K562 (cell line): Measurements from ENCODE around the gene KAZALD1. TPM values are rescaled to one million over a fixed set of nuclear protein-coding genes. Genes with fewer than 3 reads are reported as not detected.

Experiments
- EP400 ChIP-seq: fragments of 450-650 bp; IDR thresholded peaks from 2 replicates; pipeline ENCODE4 v1.6.1; 2017; ENCODE audit warnings: antibody characterized with exemption, mild to moderate bottlenecking, moderate library complexity
- ESRRA ChIP-seq: fragments of 450-650 bp; IDR thresholded peaks from 2 replicates; pipeline ENCODE4 v1.6.1; 2014; ENCODE audit warnings: low read depth, mild to moderate bottlenecking, moderate library complexity, borderline replicate concordance
- ESRRB ChIP-seq: fragments of 250-450 bp; sonication (Bioruptor Pico); IDR thresholded peaks from 2 replicates; pipeline ENCODE4 v1.5.0; 2020; ENCODE audit warnings: mild to moderate bottlenecking, moderate library complexity, borderline replicate concordance
- ETV5 ChIP-seq: sonication (generic); formaldehyde crosslinking; IDR thresholded peaks from 2 replicates; pipeline ENCODE4 v1.4.0; 2020; ENCODE audit warnings: low read depth, mild to moderate bottlenecking, missing genetic modification reagents
- HBP1 ChIP-seq: fragments of 450-650 bp; formaldehyde crosslinking; IDR thresholded peaks from 2 replicates; pipeline ENCODE4 v1.4.0; 2022; ENCODE audit warnings: missing genetic modification characterization
- HCFC1 ChIP-seq: IDR thresholded peaks from 2 replicates; pipeline ENCODE4 v1.6.1; 2012; ENCODE audit warnings: low read depth, low read length, improper control_type of control experiment
- ILK ChIP-seq: fragments of 450-650 bp; IDR thresholded peaks from 2 replicates; pipeline ENCODE4 v1.6.1; 2016; ENCODE audit warnings: missing genetic modification characterization, low read depth, mild to moderate bottlenecking, missing compliant biosample characterization, moderate library complexity, borderline replicate concordance
- MEF2D ChIP-seq: conservative IDR thresholded peaks from 2 replicates; pipeline ENCODE4 v1.6.1; 2016; ENCODE audit warnings: low read depth, missing genetic modification characterization, missing compliant biosample characterization
- MEIS2 ChIP-seq: fragments of 450-650 bp; IDR thresholded peaks from 2 replicates; pipeline ENCODE4 v1.6.1; 2014; ENCODE audit warnings: mild to moderate bottlenecking; ENCODE audit not compliant: partially characterized antibody
- NBN ChIP-seq: fragments of 450-650 bp; IDR thresholded peaks from 2 replicates; pipeline ENCODE4 v1.6.1; 2016; ENCODE audit warnings: low read depth, mild to moderate bottlenecking
- NCOA1 ChIP-seq: fragments of 450-650 bp; IDR thresholded peaks from 2 replicates; pipeline ENCODE4 v1.6.1; 2016; ENCODE audit warnings: low read depth
- PRDM10 ChIP-seq: fragments of 450-650 bp; IDR thresholded peaks from 2 replicates; pipeline ENCODE4 v1.6.1; 2018; ENCODE audit not compliant: partially characterized antibody
- RAD21 ChIP-seq, 2 experiments: fragments of 250-450 bp in 1 of 2; fragments of 450-650 bp in 1 of 2; sonication (Bioruptor Pico) in 1 of 2; formaldehyde crosslinking in 1 of 2; IDR thresholded peaks in 1 of 2; conservative IDR thresholded peaks in 1 of 2; 2 replicates each; pipeline versions ENCODE4 v1.4.0 to v1.8.0; 2020 to 2022; ENCODE audit warnings: mild to moderate bottlenecking in 2 of 2, moderate library complexity in 1 of 2
- SRSF1 ChIP-seq: fragments of 200-400 bp; formaldehyde crosslinking; IDR thresholded peaks from 2 replicates; pipeline ENCODE4 v1.6.1; 2017; ENCODE audit warnings: mild to moderate bottlenecking, low read depth, low read length, moderate library complexity
- TCF7L2 ChIP-seq: fragments of 150-350 bp; IDR thresholded peaks from 2 replicates; pipeline ENCODE4 v1.6.1; 2016; ENCODE audit warnings: low read depth, mild to moderate bottlenecking, low read length, moderate library complexity
- TFAP4 ChIP-seq: sonication (generic); formaldehyde crosslinking; IDR thresholded peaks from 2 replicates; pipeline ENCODE4 v1.8.0; 2022; ENCODE audit warnings: missing genetic modification reagents, mild to moderate bottlenecking, moderate library complexity, borderline replicate concordance
- ZBTB1 ChIP-seq: sonication (generic); formaldehyde crosslinking; IDR thresholded peaks from 2 replicates; pipeline ENCODE4 v1.8.1; 2023; ENCODE audit warnings: missing genetic modification reagents, low read depth, mild to moderate bottlenecking, borderline replicate concordance
- polyA plus RNA-seq, 8 experiments: library from polyadenylated mRNA; depleted of rRNA in 4 of 8; stranded (reverse) in 5 of 8; unstranded in 3 of 8; fragments of >200 nt; fragmentation: Nextera tagmentation in 2 of 8; fragmentation: Illumina TruSeq in 1 of 8; extraction: Ambion mirVana in 2 of 8; extraction: Trizol in 1 of 8; gene quantifications; 2 replicates each; pipeline versions ENCODE4 v1.2.1 to v1.2.3, GENCODE V29; 2011 to 2014; ENCODE audit warnings: inconsistent platforms in 1 of 8, missing spikeins in 1 of 8
- total RNA-seq, 7 experiments: library from RNA; depleted of rRNA in 6 of 7; stranded (reverse); fragments of >200 nt in 6 of 7; fragmentation: Illumina TruSeq in 2 of 7; extraction: Trizol in 2 of 7; gene quantifications; 2 replicates each; pipeline versions ENCODE4 v1.2.1 to v1.2.3, GENCODE V29; 2011 to 2021; ENCODE audit warnings: low replicate concordance in 1 of 7
- TF ChIP-seq, protein P1 (sequence below): fragments of 250-450 bp; sonication (Bioruptor Pico); IDR thresholded peaks from 2 replicates; pipeline ENCODE4 v1.4.0; 2020; ENCODE audit warnings: mild to moderate bottlenecking, moderate library complexity

Gene KAZALD1
- total and polyA plus RNA-seq, 9 of the 15 experiments (the other 6 are each of a cell fraction or from before 2014, with no cell fraction given) = 0.15 to 10.0 (median 4.9) TPM

DNA sequence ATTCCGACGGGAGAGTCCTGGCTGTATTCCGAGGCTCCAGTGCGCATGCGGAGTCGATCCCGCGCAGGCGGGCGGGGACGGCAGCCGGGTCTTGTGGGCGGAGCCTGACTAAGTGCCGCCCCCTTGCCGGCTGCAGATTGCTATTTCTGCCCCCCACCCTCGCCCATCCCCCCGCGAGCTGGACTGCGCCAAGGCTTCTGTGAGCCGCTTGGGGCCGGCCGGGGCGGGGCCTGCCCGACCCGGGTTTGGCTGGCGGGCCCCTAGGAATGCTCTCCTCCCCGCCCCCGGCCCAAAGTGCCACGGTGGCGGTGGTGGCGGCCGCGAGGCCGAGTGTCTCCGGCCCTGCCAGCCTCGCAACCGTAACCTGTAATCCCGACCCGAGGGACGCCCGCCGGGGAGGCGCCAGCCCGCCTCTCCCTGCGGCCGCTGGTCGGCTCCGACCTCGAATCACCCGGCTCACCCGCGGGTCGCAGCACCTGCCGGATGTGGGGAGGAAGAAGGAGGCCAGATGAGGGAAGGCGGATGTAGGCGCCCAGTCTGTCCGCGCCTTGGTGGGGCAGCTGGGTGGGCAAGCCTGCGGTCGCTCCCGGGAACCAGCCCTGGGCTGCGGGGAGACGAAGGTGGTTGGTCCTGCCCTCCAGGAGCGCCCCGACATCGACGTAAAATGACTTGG, 702 bp upstream of the KAZALD1 start (continued):
- TF ChIP-seq ESRRB (CRISPR knock-in tag) (no peak), RAD21 (CRISPR knock-in tag; conservative IDR thresholded peaks at IDR 0.05 in 1 of 2, IDR thresholded peaks at IDR 0.05 in 1 of 2) (no peak), ESRRA (no peak; the same call in 1 of the 2 replicates), HCFC1 (no peak), HBP1 (CRISPR knock-in tag) (no peak), NCOA1 (0 out of 2 replicates have a peak, but pooled peaks have one; percentile 16), ILK (tag) (no peak), ETV5 (peak; percentile 79; the same call in 1 of the 2 replicates), EP400 (peak; percentile 87), TCF7L2 (no peak), SRSF1 (no peak), PRDM10 (peak; percentile 35), ZBTB1 (CRISPR knock-in tag) (peak; percentile 35; the same call in 1 of the 2 replicates), TFAP4 (CRISPR knock-in tag) (peak; percentile 65; the same call in 1 of the 2 replicates), MEIS2 (peak; percentile 51), NBN (no peak), MEF2D (tag) (no peak)
- TF ChIP-seq, protein P1, sequence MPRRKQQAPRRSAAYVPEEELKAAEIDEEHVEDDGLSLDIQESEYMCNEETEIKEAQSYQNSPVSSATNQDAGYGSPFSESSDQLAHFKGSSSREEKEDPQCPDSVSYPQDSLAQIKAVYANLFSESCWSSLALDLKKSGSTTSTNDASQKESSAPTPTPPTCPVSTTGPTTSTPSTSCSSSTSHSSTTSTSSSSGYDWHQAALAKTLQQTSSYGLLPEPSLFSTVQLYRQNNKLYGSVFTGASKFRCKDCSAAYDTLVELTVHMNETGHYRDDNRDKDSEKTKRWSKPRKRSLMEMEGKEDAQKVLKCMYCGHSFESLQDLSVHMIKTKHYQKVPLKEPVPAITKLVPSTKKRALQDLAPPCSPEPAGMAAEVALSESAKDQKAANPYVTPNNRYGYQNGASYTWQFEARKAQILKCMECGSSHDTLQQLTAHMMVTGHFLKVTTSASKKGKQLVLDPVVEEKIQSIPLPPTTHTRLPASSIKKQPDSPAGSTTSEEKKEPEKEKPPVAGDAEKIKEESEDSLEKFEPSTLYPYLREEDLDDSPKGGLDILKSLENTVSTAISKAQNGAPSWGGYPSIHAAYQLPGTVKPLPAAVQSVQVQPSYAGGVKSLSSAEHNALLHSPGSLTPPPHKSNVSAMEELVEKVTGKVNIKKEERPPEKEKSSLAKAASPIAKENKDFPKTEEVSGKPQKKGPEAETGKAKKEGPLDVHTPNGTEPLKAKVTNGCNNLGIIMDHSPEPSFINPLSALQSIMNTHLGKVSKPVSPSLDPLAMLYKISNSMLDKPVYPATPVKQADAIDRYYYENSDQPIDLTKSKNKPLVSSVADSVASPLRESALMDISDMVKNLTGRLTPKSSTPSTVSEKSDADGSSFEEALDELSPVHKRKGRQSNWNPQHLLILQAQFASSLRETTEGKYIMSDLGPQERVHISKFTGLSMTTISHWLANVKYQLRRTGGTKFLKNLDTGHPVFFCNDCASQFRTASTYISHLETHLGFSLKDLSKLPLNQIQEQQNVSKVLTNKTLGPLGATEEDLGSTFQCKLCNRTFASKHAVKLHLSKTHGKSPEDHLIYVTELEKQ (CRISPR knock-in tag) = no peak
